Measurements from ENCODE around the gene VSIG10.

DNA sequence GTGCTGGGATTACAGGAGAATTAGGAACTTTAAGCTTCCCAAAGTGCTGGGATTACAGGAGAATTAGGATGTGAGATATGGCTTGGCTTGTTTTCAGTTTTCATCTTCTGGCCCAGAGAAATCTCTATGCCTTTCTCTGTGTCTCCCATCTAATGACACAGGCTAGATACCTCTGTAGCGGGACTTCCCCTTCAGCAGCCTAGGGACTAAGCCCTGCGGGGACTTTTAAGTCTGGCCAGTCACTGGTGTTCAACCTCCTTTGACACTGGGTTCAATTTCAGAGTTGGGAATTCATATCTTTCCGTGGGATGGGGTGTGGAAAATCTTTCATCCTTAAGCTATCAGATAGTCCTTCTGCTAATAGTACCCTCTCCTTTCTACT is 81.1 kb downstream of the VSIG10 start:
- no peak for TF ChIP-seq CTCF (conservative IDR thresholded peaks at IDR 0.05; ENCODE audit: low read depth, low read length)
- TF ChIP-seq EZH2 (IDR thresholded peaks at IDR 0.05; ENCODE audit: borderline replicate concordance, low read depth, low read length, poor library complexity, severe bottlenecking): no peak

Data from A673 (cell line).